Measurements from ENCODE around the gene PTPRD.

The PTPRD gene

DNA sequence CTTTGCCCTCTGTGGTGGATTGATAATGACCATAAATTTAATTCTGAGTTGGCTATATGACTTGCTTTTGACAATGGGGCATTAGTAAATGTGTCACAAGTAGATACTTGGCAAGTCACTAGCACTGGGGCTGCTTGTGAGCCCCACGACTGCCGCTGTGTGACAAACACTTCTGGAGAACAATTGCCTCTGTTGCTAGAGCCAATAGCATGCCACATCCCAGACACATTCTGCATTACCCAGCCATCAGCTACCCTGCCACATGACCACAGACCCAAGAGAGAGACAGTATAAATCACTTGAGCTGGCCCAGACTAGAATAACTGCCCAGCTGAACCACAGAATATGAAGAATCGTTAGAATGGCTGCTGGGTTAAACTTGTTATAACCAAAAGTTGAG lies 2060.1 kb downstream of the PTPRD start:
- H3K4me3 ChIP-seq (ENCODE audit: low read depth, low read length): no peak overlapping the region
- H3K36me3 ChIP-seq (ENCODE audit: control insufficient read depth in 2 of 2, insufficient read depth in 1 of 2, low read length in 2 of 2): no peaks in the 10 kb centered on the region
- ChIA-PET POLR2A (no interaction called here), CTCF (no interaction called here)
- TF ChIP-seq, protein P1, sequence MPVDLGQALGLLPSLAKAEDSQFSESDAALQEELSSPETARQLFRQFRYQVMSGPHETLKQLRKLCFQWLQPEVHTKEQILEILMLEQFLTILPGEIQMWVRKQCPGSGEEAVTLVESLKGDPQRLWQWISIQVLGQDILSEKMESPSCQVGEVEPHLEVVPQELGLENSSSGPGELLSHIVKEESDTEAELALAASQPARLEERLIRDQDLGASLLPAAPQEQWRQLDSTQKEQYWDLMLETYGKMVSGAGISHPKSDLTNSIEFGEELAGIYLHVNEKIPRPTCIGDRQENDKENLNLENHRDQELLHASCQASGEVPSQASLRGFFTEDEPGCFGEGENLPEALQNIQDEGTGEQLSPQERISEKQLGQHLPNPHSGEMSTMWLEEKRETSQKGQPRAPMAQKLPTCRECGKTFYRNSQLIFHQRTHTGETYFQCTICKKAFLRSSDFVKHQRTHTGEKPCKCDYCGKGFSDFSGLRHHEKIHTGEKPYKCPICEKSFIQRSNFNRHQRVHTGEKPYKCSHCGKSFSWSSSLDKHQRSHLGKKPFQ (tag by site-specific recombination; IDR thresholded peaks at IDR 0.05): no peak
- TF ChIP-seq, protein P2, sequence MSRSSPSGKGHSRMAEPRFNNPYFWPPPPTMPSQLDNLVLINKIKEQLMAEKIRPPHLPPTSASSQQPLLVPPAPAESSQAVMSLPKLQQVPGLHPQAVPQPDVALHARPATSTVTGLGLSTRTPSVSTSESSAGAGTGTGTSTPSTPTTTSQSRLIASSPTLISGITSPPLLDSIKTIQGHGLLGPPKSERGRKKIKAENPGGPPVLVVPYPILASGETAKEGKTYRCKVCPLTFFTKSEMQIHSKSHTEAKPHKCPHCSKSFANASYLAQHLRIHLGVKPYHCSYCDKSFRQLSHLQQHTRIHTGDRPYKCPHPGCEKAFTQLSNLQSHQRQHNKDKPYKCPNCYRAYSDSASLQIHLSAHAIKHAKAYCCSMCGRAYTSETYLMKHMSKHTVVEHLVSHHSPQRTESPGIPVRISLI (tag by site-specific recombination; IDR thresholded peaks at IDR 0.05): no peak
- no peak for TF ChIP-seq RBAK (tag by site-specific recombination; IDR thresholded peaks at IDR 0.05)
- TF ChIP-seq SP2 (tag by site-specific recombination; IDR thresholded peaks at IDR 0.05): no peak
- TF ChIP-seq, protein P3, sequence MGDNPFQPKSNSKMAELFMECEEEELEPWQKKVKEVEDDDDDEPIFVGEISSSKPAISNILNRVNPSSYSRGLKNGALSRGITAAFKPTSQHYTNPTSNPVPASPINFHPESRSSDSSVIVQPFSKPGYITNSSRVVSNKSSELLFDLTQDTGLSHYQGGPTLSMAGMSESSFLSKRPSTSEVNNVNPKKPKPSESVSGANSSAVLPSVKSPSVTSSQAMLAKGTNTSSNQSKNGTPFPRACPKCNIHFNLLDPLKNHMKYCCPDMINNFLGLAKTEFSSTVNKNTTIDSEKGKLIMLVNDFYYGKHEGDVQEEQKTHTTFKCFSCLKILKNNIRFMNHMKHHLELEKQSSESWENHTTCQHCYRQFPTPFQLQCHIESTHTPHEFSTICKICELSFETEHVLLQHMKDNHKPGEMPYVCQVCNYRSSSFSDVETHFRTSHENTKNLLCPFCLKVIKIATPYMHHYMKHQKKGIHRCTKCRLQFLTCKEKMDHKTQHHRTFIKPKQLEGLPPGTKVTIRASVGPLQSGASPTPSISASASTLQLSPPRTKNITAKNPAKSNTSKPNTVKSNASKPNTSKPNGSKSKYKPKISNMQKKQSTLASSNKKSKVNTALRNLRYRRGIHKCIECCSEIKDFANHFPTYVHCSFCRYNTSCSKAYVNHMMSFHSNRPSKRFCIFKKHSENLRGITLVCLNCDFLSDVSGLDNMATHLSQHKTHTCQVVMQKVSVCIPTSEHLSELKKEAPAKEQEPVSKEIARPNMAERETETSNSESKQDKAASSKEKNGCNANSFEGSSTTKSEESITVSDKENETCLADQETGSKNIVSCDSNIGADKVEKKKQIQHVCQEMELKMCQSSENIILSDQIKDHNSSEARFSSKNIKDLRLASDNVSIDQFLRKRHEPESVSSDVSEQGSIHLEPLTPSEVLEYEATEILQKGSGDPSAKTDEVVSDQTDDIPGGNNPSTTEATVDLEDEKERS (tag by site-specific recombination; IDR thresholded peaks at IDR 0.05): no peak
- TF ChIP-seq ZNF302 (tag by site-specific recombination; IDR thresholded peaks at IDR 0.05; ENCODE audit: low read depth): no peak
- TF ChIP-seq BCL11B (tag by site-specific recombination; IDR thresholded peaks at IDR 0.05; ENCODE audit: low read depth): no peak
- no peak for TF ChIP-seq REPIN1 (tag by site-specific recombination; IDR thresholded peaks at IDR 0.05; ENCODE audit: low read depth)
- no peak for TF ChIP-seq ZNF274 (IDR thresholded peaks at IDR 0.05; ENCODE audit: low read length)
- no peak for TF ChIP-seq ZNF274 (tag by site-specific recombination; IDR thresholded peaks at IDR 0.05; ENCODE audit: borderline replicate concordance)
- TF ChIP-seq ZNF112 (tag by site-specific recombination; IDR thresholded peaks at IDR 0.05): no peak
- no peak for TF ChIP-seq ZNF2 (tag by site-specific recombination; IDR thresholded peaks at IDR 0.05)
- TF ChIP-seq ZNF175 (tag by site-specific recombination; IDR thresholded peaks at IDR 0.05): no peak
- TF ChIP-seq, protein P4, sequence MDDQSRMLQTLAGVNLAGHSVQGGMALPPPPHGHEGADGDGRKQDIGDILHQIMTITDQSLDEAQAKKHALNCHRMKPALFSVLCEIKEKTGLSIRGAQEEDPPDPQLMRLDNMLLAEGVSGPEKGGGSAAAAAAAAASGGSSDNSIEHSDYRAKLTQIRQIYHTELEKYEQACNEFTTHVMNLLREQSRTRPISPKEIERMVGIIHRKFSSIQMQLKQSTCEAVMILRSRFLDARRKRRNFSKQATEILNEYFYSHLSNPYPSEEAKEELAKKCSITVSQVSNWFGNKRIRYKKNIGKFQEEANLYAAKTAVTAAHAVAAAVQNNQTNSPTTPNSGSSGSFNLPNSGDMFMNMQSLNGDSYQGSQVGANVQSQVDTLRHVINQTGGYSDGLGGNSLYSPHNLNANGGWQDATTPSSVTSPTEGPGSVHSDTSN (CRISPR knock-in tag; IDR thresholded peaks at IDR 0.05): no peak
- TF ChIP-seq ZXDB (tag by site-specific recombination; IDR thresholded peaks at IDR 0.05): no peak
- no peaks in the 10 kb centered on the region for H3K4me1 ChIP-seq (ENCODE audit: control insufficient read depth, insufficient read depth, low read length)
- no peaks in the 10 kb centered on the region for H3K9me3 ChIP-seq (ENCODE audit: control insufficient read depth, insufficient read depth, low read depth, low read length)
- no peak overlapping the region for H3K27ac ChIP-seq (ENCODE audit: extremely low read depth, low read depth, low read length)

DNA sequence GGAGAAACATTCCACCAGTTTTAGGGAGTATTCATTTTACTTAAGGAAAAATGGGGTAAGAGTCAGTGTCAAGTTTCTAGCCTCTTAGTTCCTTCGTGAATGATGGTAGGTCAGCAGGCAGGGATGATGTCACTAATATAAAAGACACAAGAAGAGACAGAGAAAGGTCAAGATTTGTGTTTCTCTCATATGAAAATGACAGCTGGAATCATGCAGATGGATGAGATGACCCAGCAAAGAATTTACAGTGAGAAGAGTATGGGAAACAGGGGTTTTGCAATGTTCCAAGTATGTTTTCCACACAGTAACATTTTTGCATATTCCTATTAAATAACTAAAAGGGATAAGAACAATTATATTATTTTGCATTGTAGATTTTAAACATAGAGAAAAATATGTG lies 2063.6 kb downstream of the PTPRD start:
- ChIA-PET POLR2A (no interaction called here), CTCF (no interaction called here)
- Histone ChIP-seq H3K9me3 (ENCODE audit: control insufficient read depth, insufficient read depth, low read depth, low read length) (no peaks in the 10 kb centered on the region), H3K36me3 (ENCODE audit: control insufficient read depth in 2 of 2, insufficient read depth in 1 of 2, low read length in 2 of 2) (no peaks in the 10 kb centered on the region), H3K27ac (ENCODE audit: extremely low read depth, low read depth, low read length) (no peak overlapping the region), H3K4me3 (ENCODE audit: low read depth, low read length) (no peak overlapping the region), H3K4me1 (ENCODE audit: control insufficient read depth, insufficient read depth, low read length) (no peaks in the 10 kb centered on the region)
- no peak for TF ChIP-seq SP2 (tag by site-specific recombination; IDR thresholded peaks at IDR 0.05)
- TF ChIP-seq ZBTB8A (tag by site-specific recombination; IDR thresholded peaks at IDR 0.05): no peak
- TF ChIP-seq, protein P4 (CRISPR knock-in tag; IDR thresholded peaks at IDR 0.05): no peak
- no peak for TF ChIP-seq ZNF2 (tag by site-specific recombination; IDR thresholded peaks at IDR 0.05)
- TF ChIP-seq, protein P5, sequence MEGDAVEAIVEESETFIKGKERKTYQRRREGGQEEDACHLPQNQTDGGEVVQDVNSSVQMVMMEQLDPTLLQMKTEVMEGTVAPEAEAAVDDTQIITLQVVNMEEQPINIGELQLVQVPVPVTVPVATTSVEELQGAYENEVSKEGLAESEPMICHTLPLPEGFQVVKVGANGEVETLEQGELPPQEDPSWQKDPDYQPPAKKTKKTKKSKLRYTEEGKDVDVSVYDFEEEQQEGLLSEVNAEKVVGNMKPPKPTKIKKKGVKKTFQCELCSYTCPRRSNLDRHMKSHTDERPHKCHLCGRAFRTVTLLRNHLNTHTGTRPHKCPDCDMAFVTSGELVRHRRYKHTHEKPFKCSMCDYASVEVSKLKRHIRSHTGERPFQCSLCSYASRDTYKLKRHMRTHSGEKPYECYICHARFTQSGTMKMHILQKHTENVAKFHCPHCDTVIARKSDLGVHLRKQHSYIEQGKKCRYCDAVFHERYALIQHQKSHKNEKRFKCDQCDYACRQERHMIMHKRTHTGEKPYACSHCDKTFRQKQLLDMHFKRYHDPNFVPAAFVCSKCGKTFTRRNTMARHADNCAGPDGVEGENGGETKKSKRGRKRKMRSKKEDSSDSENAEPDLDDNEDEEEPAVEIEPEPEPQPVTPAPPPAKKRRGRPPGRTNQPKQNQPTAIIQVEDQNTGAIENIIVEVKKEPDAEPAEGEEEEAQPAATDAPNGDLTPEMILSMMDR (tag by site-specific recombination; IDR thresholded peaks at IDR 0.05): no peak
- TF ChIP-seq ZBTB48 (tag by site-specific recombination; IDR thresholded peaks at IDR 0.05): no peak
- TF ChIP-seq, protein P2 (tag by site-specific recombination; IDR thresholded peaks at IDR 0.05): no peak
- no peak for TF ChIP-seq ZNF624 (tag by site-specific recombination; IDR thresholded peaks at IDR 0.05)
- no peak for TF ChIP-seq ZNF658 (tag by site-specific recombination; IDR thresholded peaks at IDR 0.05)
- no peak for TF ChIP-seq TRIM28 (IDR thresholded peaks at IDR 0.05; ENCODE audit: borderline replicate concordance, low read length)
- no peak for TF ChIP-seq ZNF701 (tag by site-specific recombination; IDR thresholded peaks at IDR 0.05)
- TF ChIP-seq, protein P6, sequence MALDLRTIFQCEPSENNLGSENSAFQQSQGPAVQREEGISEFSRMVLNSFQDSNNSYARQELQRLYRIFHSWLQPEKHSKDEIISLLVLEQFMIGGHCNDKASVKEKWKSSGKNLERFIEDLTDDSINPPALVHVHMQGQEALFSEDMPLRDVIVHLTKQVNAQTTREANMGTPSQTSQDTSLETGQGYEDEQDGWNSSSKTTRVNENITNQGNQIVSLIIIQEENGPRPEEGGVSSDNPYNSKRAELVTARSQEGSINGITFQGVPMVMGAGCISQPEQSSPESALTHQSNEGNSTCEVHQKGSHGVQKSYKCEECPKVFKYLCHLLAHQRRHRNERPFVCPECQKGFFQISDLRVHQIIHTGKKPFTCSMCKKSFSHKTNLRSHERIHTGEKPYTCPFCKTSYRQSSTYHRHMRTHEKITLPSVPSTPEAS (tag by site-specific recombination; IDR thresholded peaks at IDR 0.05): no peak
- no peak for TF ChIP-seq ZNF501 (tag by site-specific recombination; IDR thresholded peaks at IDR 0.05)
